Prostate gland (tissue), 2 donors: ENCODE measurements around the gene TPX2.

Experiments
- CTCF ChIP-seq, 4 experiments: fragments of 200-600 bp in 2 of 4; fragments of 450-650 bp in 2 of 4; sonication (generic) in 2 of 4; IDR thresholded peaks; 1 replicate in 3 of 4; 2 replicates in 1 of 4; pipeline ENCODE4 v1.5.1; 2016 to 2019; ENCODE audit warnings: antibody characterized with exemption in 4 of 4, mild to moderate bottlenecking in 2 of 4, moderate library complexity in 2 of 4
- POLR2A ChIP-seq: fragments of 450-650 bp; IDR thresholded peaks from one replicate; pipeline ENCODE4 v1.6.1; 2016; ENCODE audit warnings: antibody characterized with exemption, mild to moderate bottlenecking

- TF ChIP-seq CTCF (IDR thresholded peaks at IDR 0.05) (peak in 1 of 4 experiments; percentile 6), POLR2A (no peak)
These were observed 25.5 kb upstream of the TPX2 start for GRCh38 chr20:31713312-31714273.
